Mesenchymal stem cell (in vitro differentiated cells and primary cell): ENCODE data around the gene RABEP1.

Experiments
- DNase-seq: peaks from one replicate; pipeline ENCODE4 v3.0.0-alpha.2; 2013
- H2AFZ ChIP-seq: one replicate; pipeline ENCODE4 v1.6.1; 2013; ENCODE audit warnings: low read depth, mild to moderate bottlenecking, control low read depth, inconsistent platforms, low read length, moderate library complexity
- H2AK5ac ChIP-seq: 2 replicates; pipeline ENCODE4 v1.6.1; 2013; ENCODE audit warnings: low read length, moderate library complexity, mild to moderate bottlenecking, inconsistent platforms; ENCODE audit not compliant: severe bottlenecking
- H2BK120ac ChIP-seq: one replicate; pipeline ENCODE4 v1.6.1; 2013; ENCODE audit warnings: low read depth, mild to moderate bottlenecking, inconsistent platforms, low read length, moderate library complexity
- H2BK12ac ChIP-seq, 2 experiments: one replicate each; pipeline ENCODE4 v1.6.1; 2013; ENCODE audit warnings: inconsistent platforms in 2 of 2, low read length in 2 of 2, mild to moderate bottlenecking in 2 of 2, moderate library complexity in 2 of 2, control low read depth in 1 of 2
- H2BK15ac ChIP-seq: one replicate; pipeline ENCODE4 v1.6.1; 2013; ENCODE audit warnings: mild to moderate bottlenecking, low read depth, inconsistent platforms; ENCODE audit not compliant: poor library complexity, severe bottlenecking
- H2BK5ac ChIP-seq: 2 replicates; pipeline ENCODE4 v1.6.1; 2013; ENCODE audit warnings: low read depth, mild to moderate bottlenecking, low read length, control low read depth, inconsistent platforms; ENCODE audit not compliant: poor library complexity, severe bottlenecking
- H3K14ac ChIP-seq, 2 experiments: one replicate each; pipeline ENCODE4 v1.6.1; 2013; ENCODE audit warnings: inconsistent platforms in 2 of 2, low read length in 2 of 2, control low read depth in 1 of 2, mild to moderate bottlenecking in 1 of 2, moderate library complexity in 1 of 2
- H3K18ac ChIP-seq, 2 experiments: one replicate each; pipeline ENCODE4 v1.6.1; 2013; ENCODE audit warnings: inconsistent platforms in 2 of 2, low read length in 2 of 2, control low read depth in 1 of 2, low read depth in 1 of 2, mild to moderate bottlenecking in 1 of 2
- H3K23ac ChIP-seq, 2 experiments: one replicate each; pipeline ENCODE4 v1.6.1; 2013; ENCODE audit warnings: inconsistent platforms in 2 of 2, low read length in 2 of 2, mild to moderate bottlenecking in 2 of 2, moderate library complexity in 2 of 2, control low read depth in 1 of 2
- H3K27ac ChIP-seq: 2 replicates; pipeline ENCODE4 v1.5.1; 2013; ENCODE audit warnings: mild to moderate bottlenecking, moderate library complexity, low read length, control low read depth, inconsistent platforms; ENCODE audit not compliant: poor library complexity, severe bottlenecking
- H3K27me3 ChIP-seq, 2 experiments: 2 replicates each; pipeline versions ENCODE4 v1.6.1 to v1.7.0; 2013; ENCODE audit warnings: low read length in 2 of 2, mild to moderate bottlenecking in 2 of 2, moderate library complexity in 2 of 2, control low read depth in 1 of 2, inconsistent platforms in 1 of 2; ENCODE audit not compliant: control insufficient read depth in 1 of 2, insufficient read depth in 1 of 2
- H3K36me3 ChIP-seq, 2 experiments: 2 replicates each; pipeline versions ENCODE4 v1.6.1 to v1.7.0; 2013; ENCODE audit warnings: low read length in 2 of 2, control low read depth in 1 of 2, inconsistent platforms in 1 of 2, low read depth in 1 of 2, mild to moderate bottlenecking in 1 of 2; ENCODE audit not compliant: insufficient read depth in 2 of 2, control insufficient read depth in 1 of 2
- H3K4ac ChIP-seq, 2 experiments: one replicate each; pipeline ENCODE4 v1.6.1; 2013; ENCODE audit warnings: inconsistent platforms in 2 of 2, low read length in 2 of 2, mild to moderate bottlenecking in 2 of 2, moderate library complexity in 2 of 2, control low read depth in 1 of 2, low read depth in 1 of 2
- H3K4me1 ChIP-seq: 2 replicates; pipeline ENCODE4 v1.6.1; 2013; ENCODE audit warnings: low read depth, low read length, control low read depth; ENCODE audit not compliant: control insufficient read depth, insufficient read depth
- H3K4me2 ChIP-seq: 2 replicates; pipeline ENCODE4 v1.6.1; 2013; ENCODE audit warnings: low read length, mild to moderate bottlenecking, inconsistent platforms; ENCODE audit not compliant: poor library complexity, severe bottlenecking
- H3K4me3 ChIP-seq, 2 experiments: 2 replicates each; pipeline versions ENCODE4 v1.5.1 to v1.7.0; 2013; ENCODE audit warnings: low read length in 2 of 2, mild to moderate bottlenecking in 2 of 2, control low read depth in 1 of 2, low read depth in 1 of 2; ENCODE audit not compliant: insufficient read depth in 1 of 2
- H3K79me1 ChIP-seq: replicated peaks from 2 replicates; pipeline ENCODE4 v1.6.1; 2013; ENCODE audit warnings: mild to moderate bottlenecking, control low read depth, low read length, inconsistent platforms; ENCODE audit not compliant: poor library complexity, severe bottlenecking
- H3K9ac ChIP-seq: 2 replicates; pipeline ENCODE4 v1.7.0; 2013; ENCODE audit warnings: mild to moderate bottlenecking, low read length, moderate library complexity
- H3K9me3 ChIP-seq: 2 replicates; pipeline ENCODE4 v1.7.0; 2013; ENCODE audit warnings: mild to moderate bottlenecking, low read length; ENCODE audit not compliant: control insufficient read depth
- H4K8ac ChIP-seq: one replicate; pipeline ENCODE4 v1.6.1; 2013; ENCODE audit warnings: inconsistent platforms, mild to moderate bottlenecking, low read length, moderate library complexity
- H4K91ac ChIP-seq: one replicate; pipeline ENCODE4 v1.6.1; 2013; ENCODE audit warnings: mild to moderate bottlenecking, low read length, inconsistent platforms
- WGBS: methylation state at CpG from one replicate; pipeline ENCODE4 v1.1.7; 2013; ENCODE audit warnings: mixed read lengths; 5-methylcytosine and 5-hydroxymethylcytosine counted together

The RABEP1 gene

GRCh38 chr17:5419959-5420653, 138.0 kb downstream of the RABEP1 start, which contains the start of gene RPAIN:
Gene RPAIN (plus strand): TSS chr17:5420182. CDS start chr17:5420211, 29 bp downstream.
- Histone ChIP-seq H3K79me1 (peaks cover 18% of the 10 kb centered on the region), H3K4me2 (peak within 1 kb of the TSS; percentile 94), H3K9ac (peak within 1 kb of the TSS; percentile 97), H2BK120ac (peak within 1 kb of the TSS; percentile 45), H2BK15ac (peak within 1 kb of the TSS; percentile 75), H2BK12ac (peak within 1 kb of the TSS in 1 of 2 experiments; percentile 10), H4K91ac (peak within 1 kb of the TSS; percentile 37), H3K36me3 (peaks cover 27 to 51% of the 10 kb centered on the region in 2 experiments), H3K4me1 (peaks cover 10% of the 10 kb centered on the region), H4K8ac (peak within 1 kb of the TSS; percentile 78), H3K4ac (peak within 1 kb of the TSS; percentile 36 to 75), H2BK5ac (peak within 1 kb of the TSS; percentile 76), H3K9me3 (no peaks in the 10 kb centered on the region), H2AK5ac (no peak within 1 kb of the TSS), H3K27ac (peak within 1 kb of the TSS; percentile 83), H3K27me3 (no peaks in the 10 kb centered on the region), H3K18ac (peak within 1 kb of the TSS; percentile 58 to 86), H3K23ac (no peak within 1 kb of the TSS), H3K4me3 (peak within 1 kb of the TSS; percentile 86 to 92), H2AFZ (peak within 1 kb of the TSS; percentile 95), H3K14ac (peak within 1 kb of the TSS in 1 of 2 experiments; percentile 57)
- no peak for DNase-seq
- under 1% methylated on average over 39 of the region's 41 CpGs for WGBS

- Histone ChIP-seq H3K9ac (no peak overlapping the region), H3K9me3 (no peaks in the 10 kb centered on the region), H3K23ac (no peak overlapping the region), H3K4me3 (no peak overlapping the region), H4K8ac (no peak overlapping the region), H4K91ac (no peak overlapping the region), H2BK120ac (no peak overlapping the region), H3K18ac (no peak overlapping the region), H3K79me1 (peaks cover 20% of the 10 kb centered on the region), H3K14ac (no peak overlapping the region), H3K27ac (no peak overlapping the region), H3K27me3 (no peaks in the 10 kb centered on the region), H3K4me1 (peaks cover 10% of the 10 kb centered on the region), H2AFZ (no peak overlapping the region), H2BK5ac (no peak overlapping the region), H3K4me2 (no peak overlapping the region), H3K36me3 (peaks cover 32 to 53% of the 10 kb centered on the region in 2 experiments), H2BK12ac (no peak overlapping the region), H2AK5ac (no peak overlapping the region), H3K4ac (no peak overlapping the region), H2BK15ac (no peak overlapping the region)
- DNase-seq = peak; percentile 51
- 50% methylated on average over 2 of the region's 2 CpGs for WGBS
Measured at GRCh38 chr17:5422505-5422904, 140.4 kb downstream of the RABEP1 start.

GRCh38 chr17:5424909-5425308, 142.8 kb downstream of the RABEP1 start:
- Histone ChIP-seq H2BK15ac (no peak overlapping the region), H3K9ac (no peak overlapping the region), H2AK5ac (no peak overlapping the region), H3K4me1 (peaks cover 3% of the 10 kb centered on the region), H3K27ac (no peak overlapping the region), H3K36me3 (peaks cover 45 to 75% of the 10 kb centered on the region in 2 experiments), H3K18ac (no peak overlapping the region), H3K27me3 (no peaks in the 10 kb centered on the region), H2BK5ac (no peak overlapping the region), H2BK12ac (no peak overlapping the region), H4K8ac (no peak overlapping the region), H3K14ac (no peak overlapping the region), H2BK120ac (no peak overlapping the region), H3K79me1 (peaks cover 27% of the 10 kb centered on the region), H3K4me3 (no peak overlapping the region), H3K9me3 (no peaks in the 10 kb centered on the region), H3K23ac (no peak overlapping the region), H4K91ac (no peak overlapping the region), H2AFZ (no peak overlapping the region), H3K4ac (no peak overlapping the region), H3K4me2 (no peak overlapping the region)
- peak; percentile 21 for DNase-seq
- 100% methylated on average over 1 of the region's 1 CpG for WGBS

GRCh38 chr17:5425826-5426225, 143.7 kb downstream of the RABEP1 start:
- H2BK120ac ChIP-seq = no peak overlapping the region
- no peak overlapping the region for H4K8ac ChIP-seq
- no peak for DNase-seq
- no peak overlapping the region for H3K18ac ChIP-seq
- no peak overlapping the region for H3K23ac ChIP-seq
- H4K91ac ChIP-seq = no peak overlapping the region
- no peaks in the 10 kb centered on the region for H3K9me3 ChIP-seq
- no peak overlapping the region for H2BK12ac ChIP-seq
- H3K4ac ChIP-seq = no peak overlapping the region
- H3K4me3 ChIP-seq = no peak overlapping the region
- WGBS = 99% methylated on average over 3 of the region's 3 CpGs
- no peak overlapping the region for H3K9ac ChIP-seq
- no peak overlapping the region for H2BK15ac ChIP-seq
- H2AFZ ChIP-seq = no peak overlapping the region
- H3K4me2 ChIP-seq = no peak overlapping the region
- H3K79me1 ChIP-seq = peaks cover 24% of the 10 kb centered on the region
- peaks cover 54 to 81% of the 10 kb centered on the region in 2 experiments for H3K36me3 ChIP-seq
- H2BK5ac ChIP-seq = no peak overlapping the region
- peaks cover 3% of the 10 kb centered on the region for H3K4me1 ChIP-seq
- H2AK5ac ChIP-seq = no peak overlapping the region
- no peaks in the 10 kb centered on the region for H3K27me3 ChIP-seq
- no peak overlapping the region for H3K27ac ChIP-seq
- no peak overlapping the region for H3K14ac ChIP-seq
